GM19452 (cell line): ENCODE measurements around the gene PRAMEF8.
"Not testable (repeated sequence)": the region's sequence is repeated elsewhere in the genome, so short reads cannot be mapped to it uniquely, and the experiment has no call there.

Experiments used
- ATAC-seq: cut with Tn5 transposase; IDR thresholded peaks from one replicate; pipeline ENCODE4 v1.9.1; 2021; ENCODE audit not compliant: unreplicated experiment

Gene PRAMEF8

DNA sequence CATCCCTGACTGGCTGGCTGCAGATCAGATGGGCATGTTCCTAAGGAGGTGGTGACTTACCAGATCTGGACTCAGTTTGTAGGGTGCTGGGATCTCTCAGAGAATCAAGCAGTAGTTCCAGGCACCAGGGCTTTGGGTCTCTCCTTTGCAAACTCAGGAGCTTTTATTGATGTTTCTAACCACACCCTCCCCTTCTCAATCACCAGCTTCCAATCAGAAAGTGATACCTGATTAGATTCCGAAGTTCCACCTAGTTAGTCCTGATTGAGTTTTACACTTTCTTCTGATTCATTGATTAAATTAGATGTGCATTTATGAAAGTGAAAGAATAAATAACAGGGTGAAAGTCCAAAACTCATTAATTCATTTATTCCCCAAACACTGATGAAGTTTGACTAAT is at the start of gene PRAMEF8:
Gene PRAMEF8, minus strand, starts transcription at position 101 of the 400 bp plus-strand sequence. CDS start 1,046 bp downstream, outside the sequence.
- not testable (repeated sequence) for ATAC-seq

DNA sequence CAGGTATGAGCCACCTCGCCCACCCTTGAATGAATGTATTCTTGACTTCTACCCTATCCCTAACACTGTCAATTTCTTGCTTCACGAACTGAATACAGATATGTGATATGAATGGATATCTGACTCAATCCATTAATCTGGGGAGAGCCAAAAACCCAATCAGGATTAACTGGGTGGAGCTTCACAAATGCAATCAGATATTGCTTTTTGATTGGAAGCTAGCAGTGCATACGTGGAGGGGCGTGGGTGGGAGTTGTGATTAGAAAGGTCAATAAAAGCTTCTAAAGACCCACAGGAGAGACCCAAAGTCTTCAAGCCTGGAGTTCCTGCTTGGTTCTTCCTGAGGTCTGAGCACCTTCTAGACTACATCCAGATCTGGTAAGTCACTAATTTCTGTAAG is 30.3 kb upstream of the PRAMEF8 start, which contains the start of gene PRAMEF15:
Gene PRAMEF15, plus strand, starts transcription at position 301 of the 400 bp plus-strand sequence. CDS start 2,827 bp downstream, outside the sequence.
- not testable (repeated sequence) for ATAC-seq

DNA sequence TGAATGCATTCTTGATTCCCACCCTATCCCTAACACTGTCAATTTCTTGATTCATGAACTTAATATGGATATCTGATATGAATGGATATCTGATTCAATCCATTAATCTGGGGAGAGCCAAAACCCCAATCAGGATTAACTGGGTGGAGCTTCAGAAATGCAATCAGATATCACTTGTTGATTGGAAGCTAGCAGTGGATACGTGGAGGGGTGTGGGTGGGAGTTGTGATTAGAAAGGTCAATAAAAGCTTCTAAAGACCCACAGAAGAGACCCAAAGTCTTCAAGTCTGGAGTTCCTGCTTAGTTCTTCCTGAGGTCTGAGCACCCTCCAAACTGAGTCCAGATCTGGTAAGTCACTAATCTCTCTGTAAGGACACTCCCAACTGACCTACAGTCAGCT is 18.3 kb upstream of the PRAMEF8 start, which contains the start of gene PRAMEF33:
Gene PRAMEF33, plus strand, starts transcription at position 301 of the 400 bp plus-strand sequence. CDS start 2,416 bp downstream, outside the sequence.
- ATAC-seq = not testable (repeated sequence)

DNA sequence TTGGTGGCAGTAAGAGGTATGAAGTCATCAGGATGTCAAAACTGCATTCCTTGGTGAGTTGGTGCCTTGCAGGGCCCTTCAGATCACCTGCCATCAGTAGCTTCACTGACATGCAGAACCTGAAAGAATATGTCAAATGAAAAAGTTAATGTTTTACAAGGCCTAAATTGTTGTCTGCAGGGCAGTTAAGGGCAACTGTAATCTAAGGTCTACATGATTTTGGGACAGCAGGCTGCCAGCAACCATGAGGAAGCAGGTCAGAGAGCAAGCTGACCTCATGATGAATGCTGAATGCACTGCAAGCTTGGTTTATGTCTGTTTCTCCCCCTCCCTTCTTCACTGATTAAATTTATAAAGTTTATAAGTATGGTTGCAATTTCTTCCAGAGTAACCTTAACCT is 17.3 kb upstream of the PRAMEF8 start:
- ATAC-seq = not testable (repeated sequence)

DNA sequence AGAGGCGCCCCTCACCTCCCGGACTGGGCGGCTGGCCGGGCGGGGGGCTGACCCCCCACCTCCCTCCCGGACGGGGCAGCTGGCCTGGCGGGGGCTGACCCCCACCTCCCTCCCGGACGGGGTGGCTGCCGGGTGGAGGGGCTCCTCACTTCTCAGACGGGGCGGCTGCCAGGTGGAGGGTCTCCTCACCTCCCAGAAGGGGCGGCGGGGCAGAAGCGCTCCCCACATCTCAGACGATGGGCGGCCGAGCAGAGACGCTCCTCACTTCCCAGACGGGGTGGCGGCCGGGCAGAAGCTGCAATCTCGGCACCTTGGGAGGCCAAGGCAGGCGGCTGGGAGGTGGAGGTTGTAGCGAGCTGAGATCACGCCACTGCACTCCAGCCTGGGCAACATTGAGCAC is 13.8 kb upstream of the PRAMEF8 start:
- ATAC-seq = not testable (repeated sequence)

DNA sequence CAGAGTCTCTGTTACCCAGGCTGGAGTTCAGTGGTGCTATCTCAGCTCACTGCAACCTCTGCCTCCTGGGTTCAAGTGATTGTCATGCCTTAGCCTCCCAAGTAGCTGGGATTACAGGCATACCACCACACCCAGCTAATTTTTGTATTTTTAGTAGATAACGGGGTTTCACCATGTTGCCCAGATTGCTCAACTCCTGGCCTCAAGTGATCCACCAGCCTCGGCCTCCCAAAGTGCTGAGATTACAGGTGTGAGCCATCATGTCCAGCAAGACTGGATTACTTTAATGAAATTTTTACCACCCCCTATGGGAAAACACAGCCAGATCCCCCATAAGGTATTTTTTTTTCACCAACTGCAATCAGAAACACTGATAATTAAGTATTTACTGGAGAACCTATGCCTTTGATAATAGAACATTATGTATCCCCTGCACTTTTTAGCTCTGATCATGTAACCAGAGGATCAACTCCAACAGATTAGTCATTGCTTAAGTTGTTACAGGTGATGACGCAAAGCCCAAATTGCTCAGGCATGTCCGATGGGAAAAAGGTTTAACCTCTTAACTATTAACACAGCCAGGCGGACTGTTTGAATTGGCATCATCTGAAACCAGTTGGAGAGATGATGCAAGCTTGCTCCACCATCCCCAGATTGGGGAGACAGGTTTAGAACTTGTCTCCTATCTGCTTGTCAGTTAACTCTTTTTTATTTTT is 12.4 kb upstream of the PRAMEF8 start:
- ATAC-seq = not testable (repeated sequence)

DNA sequence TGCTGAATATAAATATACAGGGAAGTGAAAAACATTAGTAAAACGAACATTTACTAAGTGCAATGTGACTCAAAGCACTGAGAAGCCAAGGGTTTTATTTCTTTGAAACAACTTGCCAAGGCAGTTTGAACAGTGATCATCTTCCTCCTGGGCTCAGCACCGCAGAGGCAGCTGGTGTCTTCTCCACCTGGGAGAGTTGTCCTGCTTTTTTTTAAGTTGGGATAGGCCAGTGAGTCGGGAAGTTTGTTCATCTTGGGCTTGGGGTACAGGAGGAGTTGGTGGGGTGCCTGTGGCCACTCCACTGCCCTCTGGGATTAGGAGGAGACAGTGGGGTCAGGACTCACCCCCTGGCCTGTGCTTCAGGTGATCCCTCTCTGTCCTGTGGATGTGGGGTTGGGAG is 4.1 kb upstream of the PRAMEF8 start:
- not testable (repeated sequence) for ATAC-seq

DNA sequence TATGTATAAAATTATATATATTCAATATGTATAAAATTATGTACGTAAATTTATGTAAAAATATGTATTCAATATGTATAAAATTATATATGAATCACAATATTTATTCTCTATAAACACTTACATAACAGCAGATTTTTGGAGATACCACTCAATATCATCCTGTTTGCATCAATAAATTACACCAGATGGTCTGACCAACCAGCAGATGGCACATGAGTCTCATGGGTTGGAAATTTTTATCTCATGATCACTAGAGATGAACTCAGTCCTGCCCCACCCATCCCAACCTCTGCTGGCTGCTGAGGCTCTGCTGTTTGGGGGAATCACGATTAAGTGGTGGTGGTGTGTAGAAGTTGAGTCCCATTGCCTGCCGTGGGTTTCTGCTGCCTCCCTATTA is 5.3 kb downstream of the PRAMEF8 start:
- ATAC-seq = not testable (repeated sequence)

DNA sequence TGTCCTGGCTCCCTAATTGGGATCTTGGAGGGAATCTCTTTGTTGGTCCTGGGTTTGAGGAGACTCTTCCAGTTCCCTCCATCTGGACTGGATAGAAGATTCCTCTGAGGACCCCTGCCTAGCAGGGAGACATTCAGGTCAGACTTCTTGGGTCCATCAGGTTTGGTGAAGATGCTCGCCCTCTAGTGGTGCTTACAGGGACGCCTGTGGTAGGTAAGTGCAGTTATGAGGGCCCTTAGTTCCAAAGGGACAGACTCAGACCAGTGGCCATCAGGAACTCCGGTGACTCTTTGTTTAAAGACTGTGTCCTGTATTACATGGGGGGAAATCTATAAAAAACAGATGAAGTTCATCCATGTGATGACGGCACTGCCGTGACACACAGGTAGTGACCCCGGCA is 7.9 kb downstream of the PRAMEF8 start:
- not testable (repeated sequence) for ATAC-seq

DNA sequence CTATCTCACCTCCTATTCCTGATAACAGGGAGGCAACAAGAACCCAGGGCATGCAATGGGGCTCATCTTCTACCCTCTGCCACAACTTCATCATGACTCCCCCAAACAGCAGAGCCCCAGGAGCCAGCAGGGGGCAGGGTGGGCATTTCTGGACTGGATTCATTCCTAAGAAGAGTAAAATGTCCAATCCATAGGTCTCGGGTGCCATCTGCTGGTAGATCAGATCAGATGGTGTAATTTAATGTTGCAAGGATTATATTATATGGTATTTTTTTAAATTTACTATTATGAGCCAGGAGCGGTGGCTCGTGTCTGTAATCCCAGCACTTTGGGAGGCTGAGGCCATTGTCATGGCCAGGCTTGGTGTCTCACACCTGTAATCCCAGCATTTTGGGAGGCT is 19.8 kb downstream of the PRAMEF8 start:
- ATAC-seq = not testable (repeated sequence)

DNA sequence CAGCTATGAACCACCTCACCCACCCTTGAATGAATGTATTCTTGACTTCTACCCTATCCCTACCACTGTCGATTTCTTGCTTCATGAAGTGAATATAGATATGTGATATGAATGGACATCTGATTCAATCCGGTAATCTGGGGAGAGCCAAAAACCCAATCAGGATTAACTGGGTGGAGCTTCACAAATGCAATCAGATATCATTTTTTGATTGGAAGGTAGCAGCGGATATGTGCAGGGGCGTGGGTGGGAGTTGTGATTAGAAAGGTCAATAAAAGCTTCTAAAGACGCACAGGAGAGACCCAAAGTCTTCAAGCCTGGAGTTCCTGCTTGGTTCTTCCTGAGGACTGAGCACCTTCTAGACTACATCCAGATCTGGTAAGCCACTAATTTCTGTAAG is 31.0 kb downstream of the PRAMEF8 start, which contains the start of gene PRAMEF5:
Gene PRAMEF5, plus strand, starts transcription at position 301 of the 400 bp plus-strand sequence. CDS start 5,071 bp downstream, outside the sequence.
- not testable (repeated sequence) for ATAC-seq

DNA sequence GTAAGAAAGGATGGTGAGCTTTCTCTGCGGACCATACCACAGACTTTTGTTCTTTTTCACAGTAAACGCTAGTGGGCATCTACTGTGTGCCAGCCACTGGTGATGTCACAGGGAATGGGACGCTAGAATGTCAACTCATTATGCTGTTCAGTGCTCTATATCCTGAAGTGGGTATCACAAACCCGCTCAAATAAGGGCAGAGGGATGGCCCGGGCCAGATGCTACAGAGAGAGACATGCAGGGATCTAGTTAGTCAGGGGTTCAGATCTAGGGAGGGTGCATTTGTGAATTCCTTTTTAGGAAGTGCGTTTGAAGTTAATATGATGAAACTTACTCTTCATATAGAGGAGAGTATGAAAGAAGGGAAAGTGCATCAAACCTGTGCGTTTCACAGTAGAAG is 37.8 kb downstream of the PRAMEF8 start:
- not testable (repeated sequence) for ATAC-seq

DNA sequence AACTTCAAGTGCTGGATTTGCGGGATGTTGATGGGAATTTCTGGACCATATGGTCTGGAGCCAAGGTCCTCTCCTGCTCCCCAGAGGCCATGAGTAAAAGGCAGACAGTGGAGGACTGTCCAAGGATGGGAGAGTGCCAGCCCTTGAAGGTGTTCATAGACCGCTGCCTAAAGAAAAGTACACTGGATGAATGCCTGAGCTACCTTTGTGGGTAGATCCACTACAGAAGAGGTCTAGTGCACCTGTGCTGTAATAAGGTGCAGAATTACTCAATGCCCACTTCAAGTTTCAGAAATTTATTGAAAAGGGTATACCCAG is 38.4 kb downstream of the PRAMEF8 start:
- not testable (repeated sequence) for ATAC-seq

DNA sequence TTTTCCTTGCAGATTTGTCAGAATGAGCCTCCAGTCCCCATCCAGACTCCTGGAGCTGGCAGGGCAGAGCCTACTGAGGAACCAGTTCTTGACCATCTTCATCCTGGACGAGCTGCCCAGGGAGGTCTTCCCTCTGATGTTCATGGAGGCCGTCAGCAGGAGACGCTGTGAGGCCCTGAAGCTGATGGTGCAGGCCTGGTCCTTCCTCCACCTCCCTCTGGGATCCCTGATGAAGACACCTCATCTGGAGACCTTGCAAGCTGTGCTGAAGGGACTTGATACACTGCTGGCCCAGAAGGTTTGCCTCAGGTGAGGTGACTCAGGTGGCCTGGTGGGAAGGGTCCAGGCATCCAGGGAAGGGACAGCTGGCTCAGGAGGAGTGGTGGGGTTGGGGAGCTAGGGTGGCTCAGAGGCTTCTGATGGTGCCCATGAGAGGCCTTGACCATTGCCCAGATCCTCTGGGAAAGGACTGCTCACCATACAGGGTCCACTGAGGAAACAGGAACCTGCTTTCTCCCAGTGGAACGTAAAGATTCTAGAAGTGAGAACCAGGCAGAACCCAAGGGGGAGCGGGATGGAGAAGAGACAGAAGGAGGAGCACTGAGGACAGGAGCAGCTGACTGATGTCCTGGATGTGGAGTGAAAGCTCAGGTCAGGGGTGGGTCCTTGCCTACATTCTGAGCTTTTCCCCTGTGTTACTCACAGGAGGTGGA is 38.9 kb downstream of the PRAMEF8 start:
- not testable (repeated sequence) for ATAC-seq

DNA sequence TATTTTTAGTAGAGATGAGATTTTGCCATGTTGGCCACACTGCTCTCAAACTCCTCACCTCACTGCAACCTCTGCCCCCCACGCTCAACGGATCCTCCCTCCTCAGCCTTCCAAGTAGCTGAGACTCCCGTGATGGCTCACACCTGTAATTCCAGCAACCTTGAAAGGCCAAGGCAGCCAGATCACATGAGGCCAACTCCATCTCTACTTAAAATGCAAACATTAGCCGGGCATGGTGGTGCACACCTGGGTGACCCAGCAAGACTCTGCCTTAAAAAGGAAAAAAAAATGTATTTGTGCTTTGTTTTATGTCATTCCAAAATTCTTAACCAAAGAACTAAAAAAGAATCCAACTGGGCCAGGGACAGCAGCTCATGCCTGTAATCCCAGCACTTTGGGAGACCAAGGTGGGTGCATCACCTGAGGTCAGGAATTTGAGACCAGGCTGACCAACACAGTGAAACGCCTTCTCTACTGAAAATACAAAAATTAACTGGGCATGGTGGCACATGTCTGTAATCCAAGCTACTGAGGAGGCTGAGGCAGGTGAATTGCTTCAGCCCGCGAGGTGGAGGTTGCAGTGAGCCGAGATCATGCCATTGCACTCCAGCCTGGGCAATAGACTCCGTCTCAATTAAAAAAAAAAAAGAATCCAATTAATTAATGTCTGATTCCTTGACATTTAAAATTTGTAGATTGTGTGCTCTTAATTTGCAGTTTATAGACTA is 41.2 kb downstream of the PRAMEF8 start:
- ATAC-seq = not testable (repeated sequence)

DNA sequence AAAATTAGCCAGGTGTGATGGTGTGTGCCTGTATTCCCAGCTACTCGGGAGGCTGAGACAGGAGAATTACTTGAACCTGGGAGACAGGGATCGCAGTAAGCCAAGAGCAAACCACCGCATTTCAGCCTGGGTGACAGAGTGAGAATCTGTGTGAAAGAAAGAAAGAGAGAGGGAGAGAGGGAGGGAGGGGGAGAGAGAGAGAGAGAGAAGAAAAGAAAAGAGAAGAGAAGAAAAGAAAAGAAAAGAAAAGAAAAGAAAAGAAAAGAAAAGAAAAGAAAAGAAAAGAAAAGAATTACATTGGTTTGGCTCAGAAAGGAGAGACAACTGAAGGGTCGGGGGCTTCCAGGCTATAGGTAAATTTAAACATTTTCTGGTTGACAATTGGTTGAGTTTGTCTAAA is 45.3 kb downstream of the PRAMEF8 start:
- not testable (repeated sequence) for ATAC-seq

DNA sequence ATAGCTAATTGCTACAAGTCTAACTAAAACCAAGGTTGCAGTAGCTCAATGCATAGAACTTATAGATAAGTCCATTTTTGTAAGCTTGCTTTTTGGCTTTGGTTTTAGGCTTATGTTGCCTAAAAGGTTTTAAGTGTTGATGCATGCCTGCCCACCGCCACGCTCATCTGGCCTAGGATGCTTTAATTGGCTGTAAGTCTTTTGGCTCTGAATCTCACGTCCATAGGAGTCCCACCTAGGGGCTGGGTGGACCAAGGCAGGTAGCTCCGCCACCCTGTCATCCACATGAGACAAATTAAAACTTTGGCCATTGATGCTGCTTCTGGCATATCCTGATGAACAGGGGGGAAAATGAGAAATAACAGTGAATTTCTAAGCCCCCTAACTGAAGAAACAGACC is 47.4 kb downstream of the PRAMEF8 start:
- not testable (repeated sequence) for ATAC-seq

DNA sequence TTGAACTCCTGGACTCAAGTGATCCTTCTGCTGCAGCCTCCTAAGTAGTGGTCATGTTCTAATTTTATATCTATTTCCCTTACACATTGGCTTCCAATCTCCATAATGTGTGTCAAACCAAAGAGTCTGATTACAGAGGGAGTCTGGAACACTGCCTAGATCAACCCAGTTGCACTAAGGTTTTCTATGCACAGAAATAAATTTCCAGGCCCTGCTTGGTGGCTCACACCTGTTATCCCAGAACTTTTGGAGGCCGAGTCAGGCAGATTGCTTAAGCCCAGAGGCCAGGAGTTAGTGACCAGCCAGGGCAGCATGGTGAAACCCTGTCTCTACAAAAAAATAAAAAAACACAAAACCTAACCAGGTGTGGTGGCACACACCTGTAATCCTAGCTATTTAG is 50.9 kb downstream of the PRAMEF8 start:
- ATAC-seq = not testable (repeated sequence)

DNA sequence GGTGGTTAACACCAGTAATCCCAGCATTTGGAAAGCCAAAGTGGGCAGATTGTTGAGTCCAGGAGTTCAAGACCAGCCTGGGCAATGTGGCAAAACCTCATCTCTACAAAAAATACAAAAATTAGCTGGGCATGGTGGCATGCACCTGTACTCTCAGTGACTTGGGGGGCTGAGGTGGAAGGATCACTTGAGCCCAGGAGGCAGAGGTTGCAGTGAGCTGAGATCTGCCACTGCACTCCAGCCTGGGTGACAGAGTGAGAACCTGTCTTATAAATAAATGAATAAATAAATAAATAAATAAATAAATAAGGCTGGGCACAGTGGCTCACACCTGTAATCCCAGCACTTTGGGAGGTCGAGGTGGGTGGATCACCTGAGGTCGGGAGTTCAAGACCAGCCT is 52.9 kb downstream of the PRAMEF8 start:
- not testable (repeated sequence) for ATAC-seq
